ENCODE results near the gene CATSPERE.
"Not testable (repeated sequence)": the region's sequence is repeated elsewhere in the genome, so short reads cannot be mapped to it uniquely, and the experiment has no call there.

CATSPERE gene

GRCh38 chr1:244548558-244549115, 87.6 kb downstream of the CATSPERE start:
- no peak for DNase-seq

- DNase-seq, result no peak
Measured at GRCh38 chr1:244552336-244552735, 91.3 kb downstream of the CATSPERE start.

- DNase-seq, result no peak
Measured at GRCh38 chr1:244556263-244556662, 95.2 kb downstream of the CATSPERE start.

GRCh38 chr1:244557565-244557964, 96.5 kb downstream of the CATSPERE start:
- no peak for DNase-seq

GRCh38 chr1:244559561-244559960, 98.5 kb downstream of the CATSPERE start:
- DNase-seq, result no peak

- not testable (repeated sequence) for DNase-seq
Measured at GRCh38 chr1:244562877-244563276, 101.8 kb downstream of the CATSPERE start.

GRCh38 chr1:244573768-244574167, 112.7 kb downstream of the CATSPERE start:
- DNase-seq, result no peak

- no peak for DNase-seq
Measured at GRCh38 chr1:244576259-244576892, 115.3 kb downstream of the CATSPERE start.

GRCh38 chr1:244578205-244578604, 117.1 kb downstream of the CATSPERE start:
- DNase-seq, result not testable (repeated sequence)

- no peak for DNase-seq
Measured at GRCh38 chr1:244583358-244583982, 122.4 kb downstream of the CATSPERE start.

GRCh38 chr1:244585867-244586266, 124.8 kb downstream of the CATSPERE start:
- no peak for DNase-seq

- DNase-seq, result no peak
Measured at GRCh38 chr1:244590670-244591069, 129.6 kb downstream of the CATSPERE start.

- no peak for DNase-seq
Measured at GRCh38 chr1:244598611-244599010, 137.5 kb downstream of the CATSPERE start.

- DNase-seq, result no peak
Measured at GRCh38 chr1:244599937-244600350, 138.9 kb downstream of the CATSPERE start.

GRCh38 chr1:244601336-244601735, 140.3 kb downstream of the CATSPERE start:
- no peak for DNase-seq

- DNase-seq, result no peak
Measured at GRCh38 chr1:244603498-244603897, 142.4 kb downstream of the CATSPERE start.

GRCh38 chr1:244605835-244606370, 144.8 kb downstream of the CATSPERE start:
- DNase-seq, result no peak

- DNase-seq, result no peak
Measured at GRCh38 chr1:244614113-244614836, 153.2 kb downstream of the CATSPERE start.

- DNase-seq, result no peak
Measured at GRCh38 chr1:244614879-244615278, 153.8 kb downstream of the CATSPERE start.

- no peak for DNase-seq
Measured at GRCh38 chr1:244615301-244615700, 154.2 kb downstream of the CATSPERE start.

GRCh38 chr1:244626709-244627108, 165.6 kb downstream of the CATSPERE start:
- DNase-seq, result no peak

- DNase-seq, result no peak
Measured at GRCh38 chr1:244628789-244629188, 167.7 kb downstream of the CATSPERE start.

- no peak for DNase-seq
Measured at GRCh38 chr1:244633140-244633539, 172.1 kb downstream of the CATSPERE start.
